Stimulated activated CD4-positive, alpha-beta T cell treated with anti-CD3 and anti-CD28 coated beads, Interleukin-4, amount 100 ng/mL, for 1 hour (primary cell): ENCODE measurements around the gene CAMTA1.

Source experiments
- DNase-seq: peaks from one replicate; pipeline ENCODE4 v3.0.0-alpha.2; 2020

The CAMTA1 gene

DNA sequence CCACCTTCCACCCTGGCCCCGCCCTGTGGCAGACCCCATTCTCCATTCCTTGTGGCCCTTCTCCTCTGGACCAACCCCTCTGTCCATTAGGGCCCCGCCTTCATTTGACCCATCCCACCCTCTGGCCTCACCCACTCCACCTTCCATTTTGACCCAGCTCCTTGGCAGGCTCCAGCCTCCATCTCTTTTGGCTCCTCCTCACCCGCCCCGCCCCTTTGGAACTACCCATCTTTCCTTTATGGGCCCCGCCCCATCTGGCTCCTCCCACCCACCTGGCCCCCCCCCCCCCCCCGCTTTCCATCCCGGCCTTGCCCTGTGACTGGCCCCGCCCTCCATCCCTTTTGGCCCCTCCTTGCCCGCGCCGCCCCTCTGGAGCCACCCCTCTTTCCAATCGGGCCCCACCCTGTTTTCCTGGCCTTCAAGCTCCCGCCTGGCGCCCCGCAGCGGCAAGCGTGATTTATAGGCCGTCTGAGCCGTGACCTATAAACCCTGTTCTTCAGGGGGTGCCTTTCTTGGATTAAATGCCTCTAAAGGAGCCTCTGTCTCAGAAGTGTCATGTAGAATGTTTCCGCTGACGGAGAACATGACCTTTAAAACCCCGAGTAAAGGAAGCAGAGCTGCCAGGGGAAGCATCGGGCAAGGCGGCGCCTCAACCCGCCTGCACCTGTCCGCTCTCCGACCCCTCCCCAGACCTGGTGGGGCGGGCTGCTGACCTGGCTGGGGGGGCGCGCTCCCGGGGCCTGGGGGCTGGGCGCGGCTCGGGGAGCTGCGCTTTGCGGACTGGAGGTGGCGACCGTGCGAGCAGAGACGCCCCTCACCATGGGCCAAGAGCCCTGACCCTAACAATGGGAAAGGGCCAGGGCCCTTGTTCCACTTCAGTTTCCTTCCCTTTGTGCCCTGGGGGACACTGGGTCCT lies 178.0 kb downstream of the CAMTA1 start:
- DNase-seq: peak; percentile 62

DNA sequence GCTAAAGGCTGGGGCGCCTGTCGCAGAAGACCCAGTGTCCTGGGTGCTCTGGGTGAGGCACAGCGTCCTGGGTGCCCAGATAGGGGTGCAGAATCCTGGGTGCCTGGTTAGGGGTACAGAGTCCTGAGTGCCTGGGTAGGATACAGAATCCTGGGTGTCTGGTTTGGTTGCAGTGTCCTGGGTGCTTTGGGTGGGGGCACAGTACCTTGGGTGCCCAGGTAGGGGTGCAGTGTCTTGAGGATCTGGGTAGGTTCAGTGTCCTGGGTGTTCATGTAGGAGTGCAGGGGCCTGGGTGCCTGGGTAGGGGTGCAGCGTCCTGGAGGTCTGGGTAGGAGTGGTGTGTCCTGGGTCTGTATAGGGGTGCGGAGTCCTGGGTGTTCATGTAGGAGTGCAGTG lies 178.7 kb downstream of the CAMTA1 start:
- DNase-seq: no peak

DNA sequence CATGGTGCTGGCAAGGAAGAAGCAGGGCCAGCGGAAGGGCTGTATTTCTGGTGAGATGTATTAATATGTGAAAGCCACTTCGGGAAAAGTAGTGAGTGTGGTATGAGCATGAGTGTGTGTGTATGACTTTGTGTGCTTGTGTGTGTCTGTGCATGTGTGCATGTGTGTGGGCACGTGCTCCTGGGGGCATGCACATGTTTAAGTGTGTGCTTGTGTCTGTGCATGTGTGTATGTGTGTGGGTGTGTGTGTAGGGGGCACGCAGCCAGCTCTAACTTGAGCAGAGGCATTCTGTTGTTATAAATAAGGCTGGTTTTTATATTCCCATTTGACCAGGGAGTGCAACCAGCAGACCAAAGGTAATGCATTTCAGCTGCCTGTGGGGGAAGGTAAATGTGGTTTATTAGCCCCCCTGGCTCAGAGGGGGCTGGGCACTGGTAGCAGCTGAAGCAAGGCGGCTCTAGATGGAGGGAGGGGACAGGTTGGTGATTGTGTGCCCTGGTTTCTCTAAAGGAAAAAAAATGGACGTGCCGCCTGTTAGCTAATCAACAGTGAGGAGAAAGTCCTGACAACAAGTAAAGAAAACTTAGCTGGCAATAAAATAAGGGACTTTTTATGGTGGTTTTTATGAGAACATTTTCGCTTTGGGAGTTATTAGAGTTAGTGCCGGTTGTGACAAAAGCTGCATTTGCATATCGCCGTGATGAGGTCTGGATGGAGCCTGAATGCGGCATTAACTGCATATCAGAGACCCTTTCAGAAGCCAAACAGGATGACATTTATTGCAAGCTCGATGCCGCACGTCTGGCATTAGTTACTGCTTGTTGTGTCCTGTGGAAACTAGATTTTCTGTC lies 180.1 kb downstream of the CAMTA1 start:
- DNase-seq: no peak

DNA sequence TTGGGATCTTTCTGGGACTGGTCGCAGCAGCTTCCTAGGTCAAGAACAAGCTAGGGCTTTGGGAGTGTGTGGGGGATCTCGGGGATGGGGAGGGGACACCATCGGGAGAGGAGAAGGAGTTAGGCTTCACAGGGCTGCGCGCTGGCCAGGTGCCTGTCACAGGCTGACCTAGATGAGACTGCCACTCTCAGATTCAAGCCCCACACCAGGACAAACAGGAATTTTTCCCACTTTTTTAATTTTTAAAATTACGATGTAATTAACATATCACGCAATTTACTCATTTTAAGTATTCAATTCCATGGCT lies 180.6 kb downstream of the CAMTA1 start:
- DNase-seq: no peak

DNA sequence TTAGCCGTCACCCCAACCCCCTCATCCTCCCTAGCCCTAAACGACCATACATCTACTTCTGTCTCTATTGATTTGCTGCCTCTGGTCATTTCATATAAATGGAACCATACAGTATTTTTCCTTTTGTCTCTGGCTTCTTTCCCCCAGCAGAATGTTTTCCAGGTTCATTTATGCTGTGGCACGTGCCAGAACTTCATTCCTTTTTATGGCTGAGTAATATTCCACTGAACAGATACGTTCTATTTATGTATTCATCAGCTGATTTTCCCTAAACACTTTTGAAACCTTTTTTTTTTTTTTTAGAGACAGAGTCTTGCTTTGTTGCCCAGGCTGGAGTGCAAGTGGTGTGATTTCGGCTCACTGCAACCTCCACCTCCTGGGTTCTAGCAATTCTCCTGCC lies 181.1 kb downstream of the CAMTA1 start:
- DNase-seq: no peak

DNA sequence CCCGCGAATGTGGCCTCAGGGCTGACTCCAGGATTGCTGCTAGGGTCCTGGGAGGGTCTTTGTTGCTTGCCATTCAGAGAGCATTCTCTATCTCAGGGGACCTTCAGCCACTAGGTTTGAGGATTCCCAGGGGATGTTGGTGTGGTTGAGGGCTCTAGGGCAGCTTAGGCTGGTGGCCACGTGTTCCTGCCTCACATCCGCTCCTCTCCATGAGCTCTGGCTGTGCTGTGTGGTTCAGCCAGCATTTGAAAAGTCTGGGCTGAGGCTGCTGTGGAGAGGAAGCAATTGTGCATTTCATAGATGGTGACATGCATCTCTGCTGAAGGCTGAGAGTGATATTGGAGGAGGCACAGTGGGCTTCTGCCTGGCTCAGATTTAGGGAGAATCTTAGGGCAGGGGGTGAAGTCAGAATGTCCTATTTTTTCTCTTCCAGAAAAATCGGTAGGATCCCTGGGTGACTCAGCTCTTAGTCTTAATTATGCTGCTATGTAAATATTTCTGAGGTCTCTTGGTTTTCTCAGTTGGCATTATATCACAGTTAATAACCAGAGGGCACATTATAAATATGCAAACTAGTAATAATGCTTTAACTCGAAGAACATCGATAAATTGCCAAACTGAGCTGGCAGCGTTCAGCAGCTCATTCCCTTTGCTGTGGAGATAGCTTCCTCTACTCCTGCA lies 182.3 kb downstream of the CAMTA1 start:
- DNase-seq: no peak

DNA sequence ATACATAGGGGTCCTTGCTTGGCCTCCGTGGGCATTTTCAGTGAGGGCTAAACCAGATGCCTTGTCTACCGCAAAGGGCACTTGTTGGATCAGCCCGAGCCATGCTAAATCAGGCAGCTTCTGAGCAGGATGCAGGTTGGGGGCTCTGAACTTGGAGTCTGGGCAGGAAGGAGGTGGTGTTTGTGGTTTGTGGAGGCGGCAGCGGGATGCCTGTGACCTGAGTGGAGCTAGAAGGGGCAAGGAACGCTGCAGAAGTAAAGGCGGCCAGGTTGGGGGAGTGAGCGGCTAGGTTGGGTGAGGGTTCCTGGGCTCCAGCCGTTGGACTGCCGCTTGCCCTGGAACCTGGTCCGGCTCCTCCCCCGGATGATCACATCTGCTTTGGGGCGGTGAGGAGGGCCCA lies 183.9 kb downstream of the CAMTA1 start:
- no peak for DNase-seq

DNA sequence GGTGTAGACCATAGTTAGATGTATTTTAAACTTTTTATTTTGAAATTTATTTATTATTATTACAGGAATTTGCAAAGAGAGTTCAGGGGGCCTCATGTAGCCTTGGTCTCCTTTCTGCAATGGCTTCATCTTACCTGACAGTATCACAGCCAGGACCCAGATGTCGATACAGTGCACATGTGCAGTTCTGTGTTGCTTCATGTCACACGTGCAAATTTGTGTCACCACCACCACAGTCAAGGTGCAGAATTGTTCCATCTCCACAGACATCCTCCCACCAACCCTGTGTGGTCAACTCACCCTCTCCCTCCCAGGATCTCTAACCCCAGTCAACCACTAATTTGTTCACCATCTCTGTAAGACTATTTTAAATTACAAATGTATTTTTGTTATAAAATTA lies 184.5 kb downstream of the CAMTA1 start:
- no peak for DNase-seq

DNA sequence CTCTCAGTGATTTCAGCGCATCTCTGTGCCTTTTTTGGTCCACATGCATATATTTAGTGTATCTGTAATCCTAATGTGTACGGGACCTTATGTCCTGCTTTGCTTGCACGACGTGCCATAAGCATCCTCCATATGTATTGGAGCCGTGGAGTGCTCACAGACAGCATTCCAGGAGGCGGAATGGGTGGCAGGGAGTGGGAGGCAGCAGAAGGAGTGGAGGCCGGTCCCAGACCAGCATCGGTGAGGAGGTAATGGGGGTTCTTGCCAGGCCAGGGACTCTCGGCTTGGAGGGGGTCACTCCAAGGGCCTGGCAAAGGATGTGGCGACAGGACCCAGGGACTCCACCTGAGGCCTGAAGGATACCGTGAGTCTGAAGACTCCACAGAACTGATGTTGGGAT lies 185.0 kb downstream of the CAMTA1 start:
- no peak for DNase-seq

DNA sequence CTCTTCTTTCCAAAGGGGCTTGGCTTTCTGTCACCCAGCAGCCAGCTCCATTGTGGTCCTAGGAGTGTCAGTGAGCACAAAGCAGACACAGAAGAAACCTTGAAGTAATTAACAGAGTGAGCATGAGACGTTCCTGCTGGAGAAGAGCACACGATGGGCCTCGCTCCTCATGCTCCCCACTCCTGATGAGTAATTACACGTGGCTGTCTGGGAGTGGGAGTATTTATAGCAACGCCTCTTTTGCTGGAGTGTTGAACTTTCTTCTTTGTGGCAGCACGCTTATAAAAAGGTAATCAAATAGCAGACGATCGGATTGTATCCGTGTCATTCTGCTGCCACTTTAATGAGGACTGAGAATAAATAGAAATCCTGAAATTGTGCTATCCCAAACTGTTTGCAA lies 185.8 kb downstream of the CAMTA1 start:
- no peak for DNase-seq

DNA sequence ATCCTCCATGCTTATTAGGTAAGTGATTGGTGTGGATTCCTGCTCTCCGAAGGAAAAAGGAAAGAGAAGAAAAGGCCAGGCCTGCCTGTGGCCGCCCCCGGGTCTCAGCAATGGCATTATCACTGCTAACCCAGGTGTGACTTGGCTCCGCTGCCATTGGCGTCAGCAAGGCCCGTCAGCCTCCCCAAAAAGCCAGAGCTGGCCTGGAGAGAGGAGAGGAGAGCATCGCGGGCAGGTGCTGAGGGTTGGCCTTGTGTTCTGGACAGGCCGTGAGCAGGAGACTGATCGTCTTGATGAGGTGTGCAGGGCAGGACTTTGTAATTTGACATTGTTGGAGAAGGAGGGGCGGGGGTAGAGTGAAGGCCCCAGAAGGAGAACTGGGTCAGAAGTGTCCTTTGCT lies 186.4 kb downstream of the CAMTA1 start:
- DNase-seq: no peak

DNA sequence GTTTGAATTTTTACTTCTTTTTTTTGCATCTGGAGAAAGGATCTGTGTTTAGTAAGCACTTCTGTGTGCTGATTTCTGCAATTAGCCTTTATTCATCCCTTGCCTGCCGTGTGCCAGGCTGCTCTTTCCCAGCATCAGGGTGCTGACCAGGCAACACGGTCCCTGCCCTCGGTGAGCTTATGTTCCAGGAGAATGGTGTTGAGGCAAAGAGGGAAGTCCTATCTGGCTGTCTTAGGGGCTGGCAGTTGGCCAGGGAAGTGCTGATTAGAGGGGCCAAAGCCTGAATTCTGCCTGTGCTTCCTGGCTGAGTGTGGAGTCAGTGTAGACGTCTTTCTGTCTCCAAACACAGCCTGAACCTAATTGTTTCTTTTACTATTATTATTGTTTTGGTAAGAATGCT lies 187.1 kb downstream of the CAMTA1 start:
- DNase-seq: no peak

DNA sequence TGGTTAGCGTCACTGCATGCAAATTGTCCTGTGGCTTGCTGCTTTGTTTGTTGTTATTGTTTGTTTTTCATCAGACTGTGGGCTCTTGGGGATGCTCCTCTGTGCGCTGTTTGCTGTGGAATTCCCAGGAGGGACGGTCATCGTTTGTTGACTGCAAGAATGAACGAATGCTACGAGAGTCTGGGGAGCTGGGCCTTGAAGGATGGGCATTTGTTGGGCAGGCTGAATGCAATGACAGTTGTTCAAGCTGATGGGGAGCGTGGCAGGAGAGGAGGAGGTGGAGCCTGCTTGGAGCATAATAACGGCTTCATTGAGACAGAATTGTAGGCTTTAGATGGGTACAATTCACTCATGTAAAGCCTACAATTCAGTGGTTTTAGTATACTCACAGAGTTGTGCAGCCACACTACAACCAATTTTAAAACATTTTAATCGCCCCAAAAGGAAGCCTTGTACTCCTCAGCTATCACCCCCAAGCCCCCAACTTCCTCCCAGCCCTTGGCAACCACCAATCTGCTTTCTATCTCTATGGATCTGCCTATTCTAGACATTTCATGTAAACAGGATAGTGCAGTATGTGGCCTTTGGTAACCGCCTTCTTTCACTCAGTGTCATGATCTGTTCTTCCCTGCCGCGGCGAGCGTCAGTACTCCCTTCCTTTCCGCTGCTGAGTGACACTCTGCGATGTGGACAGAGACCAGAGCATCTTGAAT lies 190.2 kb downstream of the CAMTA1 start:
- DNase-seq: no peak

DNA sequence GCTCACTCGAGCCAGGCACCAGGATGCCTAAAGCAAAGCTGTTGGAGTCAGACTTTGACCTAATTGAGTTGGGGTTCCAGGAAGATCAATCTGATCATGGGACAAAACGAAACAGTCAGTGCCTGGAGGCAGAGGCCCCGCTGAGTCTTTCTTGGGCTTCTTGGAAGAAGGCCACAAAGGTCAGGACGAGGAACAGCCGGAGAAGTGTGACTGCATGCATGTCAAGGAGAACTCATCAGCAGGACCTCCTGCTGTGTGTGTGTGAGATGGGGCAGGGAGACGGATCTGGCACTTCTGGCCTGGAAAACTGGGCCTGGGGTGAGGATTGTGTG lies 190.8 kb downstream of the CAMTA1 start:
- no peak for DNase-seq

DNA sequence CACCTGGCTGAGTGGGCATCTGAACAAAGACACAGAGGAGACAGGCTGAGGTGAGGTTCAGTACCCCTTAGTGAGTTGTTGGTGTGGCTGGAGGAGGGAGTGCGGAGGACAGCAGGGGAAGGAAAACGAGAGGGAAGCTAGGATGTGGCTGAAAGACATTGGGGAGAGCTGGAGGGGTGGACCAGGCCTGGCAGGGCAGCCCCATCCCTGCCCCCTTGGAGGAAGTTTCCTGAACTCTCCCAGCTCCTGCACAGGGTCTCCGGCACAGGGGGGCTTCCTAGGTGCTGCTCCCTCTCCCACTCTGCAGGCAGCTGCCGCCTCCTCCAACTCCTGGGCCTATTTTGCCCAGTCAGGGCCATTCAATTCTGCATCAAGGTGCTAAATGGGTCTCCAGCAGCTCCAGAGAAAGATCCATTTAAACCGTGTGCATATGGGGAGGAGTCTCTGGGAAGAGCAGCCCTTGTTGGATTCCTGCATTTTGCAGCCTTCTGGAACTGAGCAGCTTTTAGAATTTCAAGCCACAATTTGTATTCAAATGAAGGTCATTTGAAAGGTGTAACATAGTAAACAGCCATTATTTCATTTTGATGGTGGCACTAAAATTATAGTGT lies 193.9 kb downstream of the CAMTA1 start:
- no peak for DNase-seq

DNA sequence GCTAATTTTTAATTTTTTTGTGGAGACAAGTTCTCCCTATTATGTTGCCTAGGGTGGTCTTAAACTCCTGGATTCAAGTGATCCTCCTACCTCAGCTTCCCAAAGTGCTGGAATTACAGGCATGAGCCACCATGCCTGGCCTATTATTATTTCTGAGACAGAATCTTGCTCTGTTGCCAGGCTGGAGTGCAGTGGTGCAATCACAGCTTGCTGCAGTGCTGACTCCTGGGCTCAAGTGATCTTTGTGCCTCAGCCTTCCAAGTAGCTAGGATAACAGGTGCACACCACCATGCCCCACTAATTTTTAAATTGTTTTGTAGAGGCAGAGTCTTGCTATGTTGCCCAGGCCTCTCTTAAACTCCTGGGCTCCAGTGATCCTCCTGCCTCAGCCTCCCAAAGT lies 196.3 kb downstream of the CAMTA1 start:
- DNase-seq: no peak

DNA sequence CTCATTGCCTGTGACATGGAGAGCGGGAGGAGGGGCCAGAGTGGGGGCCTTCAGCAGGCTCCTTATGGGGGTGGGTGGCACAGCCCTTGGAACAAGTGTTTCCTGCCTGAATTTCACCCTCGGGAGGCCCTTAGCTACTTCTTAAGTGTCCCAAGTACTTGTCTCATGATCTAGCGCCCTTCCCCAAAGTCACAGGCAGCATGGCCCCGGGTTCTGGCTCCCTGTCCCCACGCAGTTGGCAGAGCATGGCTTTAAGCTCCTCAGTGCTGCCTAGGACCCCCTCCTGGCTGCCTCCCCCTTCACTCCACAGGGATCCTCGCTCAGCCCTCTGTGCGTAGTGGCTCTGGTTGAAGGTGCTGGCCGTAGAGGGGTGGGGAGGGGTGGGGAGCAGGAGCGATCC lies 197.2 kb downstream of the CAMTA1 start:
- DNase-seq: no peak

DNA sequence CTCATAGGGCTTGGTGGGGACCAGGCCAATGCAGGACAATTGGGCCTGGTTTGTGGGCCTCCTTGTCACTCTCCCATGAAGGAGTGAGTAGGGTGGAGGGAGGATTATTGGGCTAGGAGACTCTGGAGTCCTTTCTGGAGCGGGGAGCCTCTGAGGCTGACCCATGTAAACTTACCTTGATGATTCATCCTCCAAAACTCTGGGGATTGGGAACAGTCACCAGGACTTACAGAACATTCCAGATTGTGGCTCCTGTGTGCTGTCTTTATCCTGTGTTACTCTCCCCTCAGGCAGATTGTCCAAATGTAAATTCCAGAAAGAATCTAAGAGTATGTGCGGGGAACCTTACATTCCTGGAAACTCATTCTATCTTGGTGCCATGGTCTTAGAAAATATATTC lies 197.6 kb downstream of the CAMTA1 start:
- DNase-seq: no peak

DNA sequence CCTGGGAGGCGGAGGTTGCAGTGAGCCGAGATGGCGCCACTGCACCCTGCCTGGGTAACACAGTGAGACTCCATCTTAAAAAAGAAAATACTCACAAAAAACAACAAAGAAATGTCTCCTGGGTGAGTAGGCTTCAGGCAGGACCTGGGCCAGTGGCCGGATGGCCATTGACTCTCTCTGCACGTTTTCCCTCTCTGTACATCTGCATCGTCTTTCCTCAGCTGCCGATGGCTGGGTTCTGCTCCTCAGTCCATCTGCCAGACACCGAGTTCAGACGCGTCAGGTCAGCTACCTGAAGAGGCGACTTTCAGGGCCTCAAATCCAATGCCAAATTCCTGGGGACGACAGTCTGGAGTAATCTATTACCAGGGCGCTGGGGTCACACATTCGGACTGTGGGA lies 199.3 kb downstream of the CAMTA1 start:
- DNase-seq: no peak

DNA sequence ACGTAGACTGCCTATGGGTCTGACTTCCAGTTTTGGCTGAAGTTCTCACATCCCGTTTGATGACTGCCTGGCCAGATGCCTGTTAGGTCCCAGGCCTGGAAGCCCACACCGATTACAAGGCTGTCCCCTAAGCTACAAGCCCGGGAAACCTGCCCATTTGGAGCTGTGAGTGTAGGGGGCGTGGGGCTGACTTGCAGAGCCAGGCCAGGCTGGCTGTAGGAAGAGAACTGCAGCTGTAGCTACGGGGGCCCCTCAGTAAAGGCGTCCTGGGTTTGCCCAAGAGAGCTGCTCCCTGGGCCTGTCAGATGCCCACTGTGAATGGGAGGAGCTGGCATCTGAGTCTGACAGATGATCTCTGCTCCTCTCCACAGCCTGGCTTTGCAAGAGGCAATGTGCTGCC lies 199.7 kb downstream of the CAMTA1 start:
- DNase-seq: no peak

DNA sequence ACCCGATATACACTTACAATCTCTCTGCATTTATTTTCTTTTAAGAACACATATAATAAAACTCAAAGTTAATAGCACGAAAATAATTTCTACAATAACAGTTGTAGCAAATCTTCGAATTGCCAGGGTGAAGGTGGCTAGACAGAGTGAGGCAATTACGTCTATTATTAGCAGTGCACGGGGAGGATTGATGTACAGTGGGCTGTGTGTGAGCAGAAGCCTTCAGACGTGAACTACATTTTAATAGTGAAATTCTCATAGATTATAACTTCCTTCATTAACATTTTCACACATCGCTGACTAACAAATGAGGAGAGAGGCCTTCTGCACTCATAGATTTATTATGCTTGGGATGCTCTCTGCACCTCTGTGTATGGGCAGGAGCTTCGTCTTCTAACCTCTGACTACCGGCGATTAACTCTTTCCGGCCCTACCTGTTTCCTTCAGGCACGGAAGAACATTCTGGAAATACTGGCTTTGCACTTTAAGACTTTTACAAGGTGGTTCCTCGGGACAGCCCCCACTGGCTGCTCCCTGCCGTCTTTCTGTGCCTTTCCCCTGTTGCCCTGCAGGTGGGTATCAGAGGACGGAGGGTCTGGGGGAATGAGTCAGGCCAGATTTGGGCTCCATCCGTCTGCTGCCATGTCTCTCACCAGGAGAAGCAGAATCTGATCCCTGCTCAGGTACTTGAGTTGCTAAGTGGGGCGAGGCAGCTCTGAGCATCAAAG lies 200.5 kb downstream of the CAMTA1 start:
- no peak for DNase-seq

DNA sequence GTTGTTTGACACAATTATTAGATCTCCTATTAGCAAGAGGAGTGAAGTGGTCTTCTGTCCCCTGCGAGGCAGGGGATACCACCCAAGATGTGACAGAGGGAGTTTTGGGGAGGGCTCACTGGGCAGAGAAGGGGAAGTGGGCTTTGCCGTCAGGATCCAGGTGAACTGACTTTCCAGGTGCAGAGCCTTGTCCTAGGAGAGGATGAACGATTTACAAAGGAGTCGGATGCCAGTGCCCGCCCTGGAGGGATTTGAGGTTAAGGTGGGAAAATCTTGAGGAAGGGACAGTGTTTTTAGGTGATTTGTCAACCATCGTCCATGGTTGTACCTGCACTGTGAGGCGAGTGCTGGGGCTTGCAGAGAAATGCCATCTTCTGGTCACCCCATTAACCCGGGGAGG lies 201.0 kb downstream of the CAMTA1 start:
- DNase-seq: no peak
